ENCODE measurements around the gene SLC2A9. TPM values are rescaled to one million over a fixed set of nuclear protein-coding genes. Genes with fewer than 3 reads are reported as not detected.
A peak's percentile ranks its signal among the peaks of the same experiment; 100 is the strongest.

SLC2A9 gene
- total RNA-seq, 2 donors from 2014 or later: 1.6 to 8.6 TPM

GRCh38 chr4:10063544-10064300, 42.4 kb upstream of the SLC2A9 start:
- TF ChIP-seq CTCF (IDR thresholded peaks at IDR 0.05) (peak; percentile 13 to 81 (median 59)), POLR2A (IDR thresholded peaks at IDR 0.05) (no peak)
- intact Hi-C loops (cut with DNase I): no loop called here
- Histone ChIP-seq H3K27me3 (no peaks in the 10 kb centered on the region), H3K4me3 (no peak overlapping the region), H3K4me1 (no peaks in the 10 kb centered on the region), H3K27ac (peak overlapping the region in 2 of 4 donors; percentile 47 to 53), H3K9me3 (no peaks in the 10 kb centered on the region), H3K36me3 (replicated peaks in 1 of 2; ENCODE audit: insufficient read depth in 1 of 2, low read depth in 2 of 2) (no peaks in the 10 kb centered on the region)
- 45 to 75% methylated on average over 5 to 9 of the region's 9 CpGs for WGBS, 2 donors
- peak; percentile 96 for ATAC-seq
- peak; percentile 42 to 71 (median 60) for DNase-seq

- ATAC-seq (no peak), DNase-seq (no peak)
- intact Hi-C loops (cut with DNase I): no loop called here
- Histone ChIP-seq H3K9me3 (no peaks in the 10 kb centered on the region), H3K4me3 (no peak overlapping the region), H3K4me1 (peaks cover 8% of the 10 kb centered on the region), H3K27ac (no peak overlapping the region), H3K27me3 (no peaks in the 10 kb centered on the region), H3K36me3 (replicated peaks in 1 of 2; ENCODE audit: insufficient read depth in 1 of 2, low read depth in 2 of 2) (no peaks in the 10 kb centered on the region)
- no peak for TF ChIP-seq CTCF (IDR thresholded peaks at IDR 0.05)
- no peak for TF ChIP-seq POLR2A (IDR thresholded peaks at IDR 0.05)
- WGBS, 2 donors: 82 to 88% methylated on average over 3 of the region's 3 CpGs
Observed at GRCh38 chr4:10061650-10062415, 40.5 kb upstream of the SLC2A9 start.

GRCh38 chr4:10058371-10058770, 37.1 kb upstream of the SLC2A9 start:
- ATAC-seq (no peak), DNase-seq (no peak)
- 87 to 91% methylated on average over 6 to 7 of the region's 7 CpGs for WGBS, 2 donors
- no peaks in the 10 kb centered on the region for H3K27me3 ChIP-seq
- no peak overlapping the region for H3K4me3 ChIP-seq
- no peak overlapping the region for H3K27ac ChIP-seq
- no peaks in the 10 kb centered on the region for H3K9me3 ChIP-seq
- peaks cover 8% of the 10 kb centered on the region for H3K4me1 ChIP-seq
- TF ChIP-seq CTCF (IDR thresholded peaks at IDR 0.05) (no peak), POLR2A (IDR thresholded peaks at IDR 0.05) (no peak)
- no peaks in the 10 kb centered on the region for H3K36me3 ChIP-seq (replicated peaks in 1 of 2; ENCODE audit: insufficient read depth in 1 of 2, low read depth in 2 of 2)
- intact Hi-C loops (cut with DNase I): no loop called here

GRCh38 chr4:10057023-10057395, 35.7 kb upstream of the SLC2A9 start:
- ATAC-seq: peak; percentile 10
- Histone ChIP-seq H3K4me1 (peaks cover 8% of the 10 kb centered on the region), H3K27ac (peak overlapping the region; percentile 46 to 74 (median 64)), H3K9me3 (no peaks in the 10 kb centered on the region), H3K4me3 (no peak overlapping the region), H3K36me3 (replicated peaks in 1 of 2; ENCODE audit: insufficient read depth in 1 of 2, low read depth in 2 of 2) (no peaks in the 10 kb centered on the region), H3K27me3 (no peaks in the 10 kb centered on the region)
- TF ChIP-seq CTCF (IDR thresholded peaks at IDR 0.05) (no peak), POLR2A (IDR thresholded peaks at IDR 0.05) (no peak)
- intact Hi-C loops (cut with DNase I): no loop called here
- DNase-seq: no peak
- WGBS, 2 donors: 38 to 65% methylated on average over 3 to 4 of the region's 4 CpGs
